HEK293 (cell line): Measurements from ENCODE around the gene TADA2B.

ENCODE experiments used
- CTCF ChIA-PET: fragments of 350-600 bp; formaldehyde crosslinking; extraction: SDS; loops from one replicate; lab custom pipeline; 2021; ENCODE audit warnings: antibody characterized with exemption; lab: Yijun Ruan, JAX
- POLR2A ChIA-PET: fragments of 300-600 bp; formaldehyde crosslinking; extraction: SDS; loops from one replicate; lab custom pipeline; 2020; ENCODE audit warnings: antibody characterized with exemption, inconsistent platforms; lab: Yijun Ruan, JAX
- H3K27ac ChIP-seq: fragments of 200-500 bp; sonication (Bioruptor generic); 2 replicates; pipeline ENCODE4 v1.5.1; 2014; ENCODE audit warnings: low read depth, low read length, control low read depth, inconsistent platforms; ENCODE audit errors: extremely low read depth
- H3K36me3 ChIP-seq, 2 experiments: fragments of 200-500 bp in 1 of 2; sonication (Bioruptor generic) in 1 of 2; 1 replicate in 1 of 2; 2 replicates in 1 of 2; pipeline ENCODE4 v1.5.1; 2014 to 2017; ENCODE audit warnings: inconsistent platforms in 2 of 2, low read length in 2 of 2; ENCODE audit not compliant: control insufficient read depth in 2 of 2, insufficient read depth in 1 of 2
- H3K4me1 ChIP-seq: fragments of 200-500 bp; sonication (Bioruptor generic); 2 replicates; pipeline ENCODE4 v1.5.1; 2014; ENCODE audit warnings: mild to moderate bottlenecking, low read length, inconsistent platforms; ENCODE audit not compliant: control insufficient read depth, insufficient read depth
- H3K4me3 ChIP-seq: 2 replicates; pipeline ENCODE4 v1.5.1; 2011; ENCODE audit warnings: low read depth, mild to moderate bottlenecking, control low read depth, low read length, moderate library complexity
- H3K9me3 ChIP-seq: fragments of 200-500 bp; sonication (Bioruptor generic); 2 replicates; pipeline ENCODE4 v1.5.1; 2014; ENCODE audit warnings: low read depth, low read length, inconsistent platforms; ENCODE audit not compliant: control insufficient read depth, insufficient read depth
- PBX3 ChIP-seq: sonication (generic); formaldehyde crosslinking; IDR thresholded peaks from 2 replicates; pipeline ENCODE4 v1.8.1; 2022; ENCODE audit warnings: mild to moderate bottlenecking, moderate library complexity, missing genetic modification reagents
- PRDM6 ChIP-seq: fragments of 450-650 bp; formaldehyde crosslinking; IDR thresholded peaks from 2 replicates; pipeline ENCODE4 v1.5.1; 2017; ENCODE audit warnings: missing biosample characterization, missing genetic modification characterization
- RBAK ChIP-seq: fragments of 450-650 bp; formaldehyde crosslinking; IDR thresholded peaks from 2 replicates; pipeline ENCODE4 v1.5.1; 2016; ENCODE audit warnings: missing biosample characterization, missing genetic modification characterization
- ZBTB1 ChIP-seq: fragments of 450-650 bp; formaldehyde crosslinking; IDR thresholded peaks from 2 replicates; pipeline ENCODE4 v1.5.1; 2016; ENCODE audit warnings: missing biosample characterization, missing genetic modification characterization
- ZBTB8A ChIP-seq: fragments of 450-650 bp; formaldehyde crosslinking; IDR thresholded peaks from 2 replicates; pipeline ENCODE4 v1.5.1; 2016; ENCODE audit warnings: missing biosample characterization, missing genetic modification characterization
- ZNF132 ChIP-seq: fragments of 450-650 bp; formaldehyde crosslinking; IDR thresholded peaks from 2 replicates; pipeline ENCODE4 v1.5.1; 2017; ENCODE audit warnings: missing biosample characterization, missing genetic modification characterization, borderline replicate concordance
- ZNF140 ChIP-seq: fragments of 450-650 bp; formaldehyde crosslinking; IDR thresholded peaks from 2 replicates; pipeline ENCODE4 v1.5.1; 2016; ENCODE audit warnings: missing biosample characterization, missing genetic modification characterization
- ZNF19 ChIP-seq: fragments of 450-650 bp; formaldehyde crosslinking; IDR thresholded peaks from 2 replicates; pipeline ENCODE4; 2016; ENCODE audit warnings: missing biosample characterization, missing genetic modification characterization, low read depth
- ZNF292 ChIP-seq: fragments of 450-650 bp; formaldehyde crosslinking; IDR thresholded peaks from 2 replicates; pipeline ENCODE4 v1.5.1; 2016; ENCODE audit warnings: low read depth, missing biosample characterization, missing genetic modification characterization, borderline replicate concordance
- ZNF350 ChIP-seq: fragments of 450-650 bp; formaldehyde crosslinking; IDR thresholded peaks from 2 replicates; pipeline ENCODE4 v1.5.0; 2017; ENCODE audit warnings: missing biosample characterization, mild to moderate bottlenecking, missing genetic modification characterization
- ZNF449 ChIP-seq: fragments of 450-650 bp; formaldehyde crosslinking; IDR thresholded peaks from 2 replicates; pipeline ENCODE4 v1.5.1; 2017; ENCODE audit warnings: missing biosample characterization, mild to moderate bottlenecking, missing genetic modification characterization, moderate library complexity
- ZNF473 ChIP-seq: fragments of 450-650 bp; formaldehyde crosslinking; IDR thresholded peaks from 2 replicates; pipeline ENCODE4 v1.5.1; 2017; ENCODE audit warnings: missing biosample characterization, missing genetic modification characterization
- ZNF530 ChIP-seq: fragments of 450-650 bp; formaldehyde crosslinking; IDR thresholded peaks from 2 replicates; pipeline ENCODE4 v1.5.1; 2016; ENCODE audit warnings: low read depth, missing biosample characterization, missing genetic modification characterization
- ZNF571 ChIP-seq: fragments of 450-650 bp; formaldehyde crosslinking; IDR thresholded peaks from 2 replicates; pipeline ENCODE4 v1.5.0; 2017; ENCODE audit warnings: missing biosample characterization, missing genetic modification characterization
- ZNF600 ChIP-seq: fragments of 450-650 bp; formaldehyde crosslinking; IDR thresholded peaks from 2 replicates; pipeline ENCODE4 v1.5.1; 2016; ENCODE audit warnings: missing biosample characterization, missing genetic modification characterization
- TF ChIP-seq, protein P1 (sequence below): fragments of 450-650 bp; formaldehyde crosslinking; IDR thresholded peaks from 2 replicates; pipeline ENCODE4 v1.5.1; 2016; ENCODE audit warnings: missing biosample characterization, missing genetic modification characterization
- TF ChIP-seq, protein P2 (sequence below): fragments of 450-650 bp; formaldehyde crosslinking; IDR thresholded peaks from 2 replicates; pipeline ENCODE4 v1.5.1; 2016; ENCODE audit warnings: missing biosample characterization, missing genetic modification characterization
- TF ChIP-seq, protein P3 (sequence below): fragments of 450-650 bp; formaldehyde crosslinking; IDR thresholded peaks from 2 replicates; pipeline ENCODE4 v1.5.1; 2016; ENCODE audit warnings: missing biosample characterization, missing genetic modification characterization

Gene TADA2B

GRCh38 chr4:7105276-7105675 is 62.1 kb downstream of the TADA2B start:
- TF ChIP-seq ZBTB8A, result no peak
- TF ChIP-seq, protein P1, sequence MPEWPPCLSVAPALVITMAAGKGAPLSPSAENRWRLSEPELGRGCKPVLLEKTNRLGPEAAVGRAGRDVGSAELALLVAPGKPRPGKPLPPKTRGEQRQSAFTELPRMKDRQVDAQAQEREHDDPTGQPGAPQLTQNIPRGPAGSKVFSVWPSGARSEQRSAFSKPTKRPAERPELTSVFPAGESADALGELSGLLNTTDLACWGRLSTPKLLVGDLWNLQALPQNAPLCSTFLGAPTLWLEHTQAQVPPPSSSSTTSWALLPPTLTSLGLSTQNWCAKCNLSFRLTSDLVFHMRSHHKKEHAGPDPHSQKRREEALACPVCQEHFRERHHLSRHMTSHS (tag by site-specific recombination), result no peak
- TF ChIP-seq, protein P2, sequence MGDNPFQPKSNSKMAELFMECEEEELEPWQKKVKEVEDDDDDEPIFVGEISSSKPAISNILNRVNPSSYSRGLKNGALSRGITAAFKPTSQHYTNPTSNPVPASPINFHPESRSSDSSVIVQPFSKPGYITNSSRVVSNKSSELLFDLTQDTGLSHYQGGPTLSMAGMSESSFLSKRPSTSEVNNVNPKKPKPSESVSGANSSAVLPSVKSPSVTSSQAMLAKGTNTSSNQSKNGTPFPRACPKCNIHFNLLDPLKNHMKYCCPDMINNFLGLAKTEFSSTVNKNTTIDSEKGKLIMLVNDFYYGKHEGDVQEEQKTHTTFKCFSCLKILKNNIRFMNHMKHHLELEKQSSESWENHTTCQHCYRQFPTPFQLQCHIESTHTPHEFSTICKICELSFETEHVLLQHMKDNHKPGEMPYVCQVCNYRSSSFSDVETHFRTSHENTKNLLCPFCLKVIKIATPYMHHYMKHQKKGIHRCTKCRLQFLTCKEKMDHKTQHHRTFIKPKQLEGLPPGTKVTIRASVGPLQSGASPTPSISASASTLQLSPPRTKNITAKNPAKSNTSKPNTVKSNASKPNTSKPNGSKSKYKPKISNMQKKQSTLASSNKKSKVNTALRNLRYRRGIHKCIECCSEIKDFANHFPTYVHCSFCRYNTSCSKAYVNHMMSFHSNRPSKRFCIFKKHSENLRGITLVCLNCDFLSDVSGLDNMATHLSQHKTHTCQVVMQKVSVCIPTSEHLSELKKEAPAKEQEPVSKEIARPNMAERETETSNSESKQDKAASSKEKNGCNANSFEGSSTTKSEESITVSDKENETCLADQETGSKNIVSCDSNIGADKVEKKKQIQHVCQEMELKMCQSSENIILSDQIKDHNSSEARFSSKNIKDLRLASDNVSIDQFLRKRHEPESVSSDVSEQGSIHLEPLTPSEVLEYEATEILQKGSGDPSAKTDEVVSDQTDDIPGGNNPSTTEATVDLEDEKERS (tag by site-specific recombination), result no peak
- TF ChIP-seq ZNF449 (tag by site-specific recombination), result no peak
- no peak for TF ChIP-seq RBAK (tag by site-specific recombination)
- TF ChIP-seq PRDM6 (tag by site-specific recombination), result no peak
- no peak for TF ChIP-seq PBX3 (CRISPR knock-in tag)
- TF ChIP-seq, protein P3, sequence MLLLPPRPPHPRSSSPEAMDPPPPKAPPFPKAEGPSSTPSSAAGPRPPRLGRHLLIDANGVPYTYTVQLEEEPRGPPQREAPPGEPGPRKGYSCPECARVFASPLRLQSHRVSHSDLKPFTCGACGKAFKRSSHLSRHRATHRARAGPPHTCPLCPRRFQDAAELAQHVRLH (tag by site-specific recombination), result no peak
- TF ChIP-seq ZNF530 (tag by site-specific recombination), result no peak
- TF ChIP-seq ZNF571 (tag by site-specific recombination), result no peak
- no peak for TF ChIP-seq ZNF19 (tag by site-specific recombination)
- TF ChIP-seq ZNF140, result no peak
- TF ChIP-seq ZNF600 (tag by site-specific recombination), result no peak
- TF ChIP-seq ZNF132 (tag by site-specific recombination), result no peak
- no peak for TF ChIP-seq ZNF350 (tag by site-specific recombination)
- TF ChIP-seq ZNF292 (tag by site-specific recombination), result no peak
- TF ChIP-seq ZBTB1, result no peak
- TF ChIP-seq ZNF473 (tag by site-specific recombination), result no peak
- ChIA-PET POLR2A (no interaction called here), CTCF (interaction anchor here (0.6 kb wide), 1 partner anchor 448 kb away, joined by 5 read pairs; no protein-coding TSS in a partner anchor)
- H3K9me3 ChIP-seq, result no peaks in the 10 kb centered on the region
- no peak overlapping the region for H3K4me3 ChIP-seq
- no peaks in the 10 kb centered on the region for H3K36me3 ChIP-seq
- H3K4me1 ChIP-seq, result no peaks in the 10 kb centered on the region
- H3K27ac ChIP-seq, result no peak overlapping the region
